HEK293 (cell line): Measurements from ENCODE around the gene MTR.

ENCODE experiments used
- ZBTB7A ChIP-seq: fragments of 450-650 bp; formaldehyde crosslinking; IDR thresholded peaks from 2 replicates; pipeline ENCODE4 v1.5.1; 2016; ENCODE audit warnings: low read depth, missing biosample characterization, missing genetic modification characterization
- ZNF211 ChIP-seq: fragments of 450-650 bp; formaldehyde crosslinking; IDR thresholded peaks from 2 replicates; pipeline ENCODE4 v1.5.1; 2016; ENCODE audit warnings: low read depth, missing biosample characterization, missing genetic modification characterization
- ZNF24 ChIP-seq: fragments of 450-650 bp; formaldehyde crosslinking; IDR thresholded peaks from 2 replicates; pipeline ENCODE4 v1.5.1; 2016; ENCODE audit warnings: missing biosample characterization, missing genetic modification characterization
- ZNF311 ChIP-seq: fragments of 450-650 bp; formaldehyde crosslinking; IDR thresholded peaks from 2 replicates; pipeline ENCODE4 v1.5.1; 2017; ENCODE audit warnings: missing biosample characterization, missing genetic modification characterization, borderline replicate concordance
- ZNF76 ChIP-seq: fragments of 450-650 bp; formaldehyde crosslinking; IDR thresholded peaks from 2 replicates; pipeline ENCODE4; 2016; ENCODE audit warnings: low read depth, missing biosample characterization, missing genetic modification characterization, borderline replicate concordance
- TF ChIP-seq, protein P1 (sequence below): fragments of 450-650 bp; formaldehyde crosslinking; IDR thresholded peaks from 2 replicates; pipeline ENCODE4 v1.5.1; 2016; ENCODE audit warnings: missing biosample characterization, missing genetic modification characterization
- TF ChIP-seq, protein P2 (sequence below): fragments of 450-650 bp; IDR thresholded peaks from 2 replicates; pipeline ENCODE4 v1.5.1; 2018; ENCODE audit warnings: missing biosample characterization, missing genetic modification characterization
- TF ChIP-seq, protein P3 (sequence below): fragments of 450-650 bp; formaldehyde crosslinking; IDR thresholded peaks from 2 replicates; pipeline ENCODE4 v1.5.1; 2016; ENCODE audit warnings: missing biosample characterization, missing genetic modification characterization
- TF ChIP-seq, protein P4 (sequence below): fragments of 450-650 bp; formaldehyde crosslinking; IDR thresholded peaks from 2 replicates; pipeline ENCODE4 v1.5.1; 2016; ENCODE audit warnings: missing biosample characterization, missing genetic modification characterization
- TF ChIP-seq, protein P5 (sequence below): fragments of 450-650 bp; formaldehyde crosslinking; IDR thresholded peaks from 2 replicates; pipeline ENCODE4 v1.5.1; 2017; ENCODE audit warnings: missing biosample characterization, missing genetic modification characterization

DNA sequence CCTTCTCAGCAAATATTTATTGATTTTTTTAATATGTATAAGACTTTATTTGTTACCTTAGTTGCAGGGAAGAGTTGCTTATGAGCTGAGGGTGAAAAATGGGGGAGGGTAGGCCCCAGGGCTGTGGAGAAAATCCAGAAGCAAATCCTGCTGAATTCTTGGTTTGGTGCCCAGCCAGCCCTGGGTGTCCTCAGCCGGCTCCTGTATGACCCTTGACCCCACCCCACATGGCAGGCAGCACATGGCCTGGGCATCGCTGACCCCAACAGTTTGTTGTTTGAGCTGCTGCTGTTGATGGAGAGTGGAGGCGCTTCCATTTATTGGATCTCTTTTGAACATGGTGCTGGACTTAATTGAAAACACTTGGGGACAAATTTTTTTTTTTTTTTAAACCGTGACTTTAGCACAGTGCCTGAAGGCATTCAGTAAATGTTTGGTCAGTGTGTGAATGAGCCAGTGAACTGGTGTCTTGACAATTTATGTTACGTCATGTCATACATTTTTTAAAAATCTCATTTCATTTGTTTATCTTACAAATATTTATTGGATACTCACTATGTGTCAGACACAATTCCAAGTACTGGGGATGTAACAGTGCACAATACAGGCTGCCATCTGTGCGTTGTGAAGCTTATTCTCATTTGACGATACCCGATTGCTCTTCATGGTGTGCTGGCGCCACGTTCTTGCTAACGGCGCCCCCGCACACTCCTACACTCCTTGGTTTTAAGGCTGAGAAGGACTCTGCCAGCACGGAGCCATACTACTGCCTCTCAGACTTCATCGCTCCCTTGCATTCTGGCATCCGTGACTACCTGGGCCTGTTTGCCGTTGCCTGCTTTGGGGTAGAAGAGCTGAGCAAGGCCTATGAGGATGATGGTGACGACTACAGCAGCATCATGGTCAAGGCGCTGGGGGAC lies 98.8 kb downstream of the MTR start:
- TF ChIP-seq, protein P1, sequence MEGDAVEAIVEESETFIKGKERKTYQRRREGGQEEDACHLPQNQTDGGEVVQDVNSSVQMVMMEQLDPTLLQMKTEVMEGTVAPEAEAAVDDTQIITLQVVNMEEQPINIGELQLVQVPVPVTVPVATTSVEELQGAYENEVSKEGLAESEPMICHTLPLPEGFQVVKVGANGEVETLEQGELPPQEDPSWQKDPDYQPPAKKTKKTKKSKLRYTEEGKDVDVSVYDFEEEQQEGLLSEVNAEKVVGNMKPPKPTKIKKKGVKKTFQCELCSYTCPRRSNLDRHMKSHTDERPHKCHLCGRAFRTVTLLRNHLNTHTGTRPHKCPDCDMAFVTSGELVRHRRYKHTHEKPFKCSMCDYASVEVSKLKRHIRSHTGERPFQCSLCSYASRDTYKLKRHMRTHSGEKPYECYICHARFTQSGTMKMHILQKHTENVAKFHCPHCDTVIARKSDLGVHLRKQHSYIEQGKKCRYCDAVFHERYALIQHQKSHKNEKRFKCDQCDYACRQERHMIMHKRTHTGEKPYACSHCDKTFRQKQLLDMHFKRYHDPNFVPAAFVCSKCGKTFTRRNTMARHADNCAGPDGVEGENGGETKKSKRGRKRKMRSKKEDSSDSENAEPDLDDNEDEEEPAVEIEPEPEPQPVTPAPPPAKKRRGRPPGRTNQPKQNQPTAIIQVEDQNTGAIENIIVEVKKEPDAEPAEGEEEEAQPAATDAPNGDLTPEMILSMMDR, result no peak
- TF ChIP-seq ZBTB7A (tag by site-specific recombination), result no peak
- TF ChIP-seq, protein P2, sequence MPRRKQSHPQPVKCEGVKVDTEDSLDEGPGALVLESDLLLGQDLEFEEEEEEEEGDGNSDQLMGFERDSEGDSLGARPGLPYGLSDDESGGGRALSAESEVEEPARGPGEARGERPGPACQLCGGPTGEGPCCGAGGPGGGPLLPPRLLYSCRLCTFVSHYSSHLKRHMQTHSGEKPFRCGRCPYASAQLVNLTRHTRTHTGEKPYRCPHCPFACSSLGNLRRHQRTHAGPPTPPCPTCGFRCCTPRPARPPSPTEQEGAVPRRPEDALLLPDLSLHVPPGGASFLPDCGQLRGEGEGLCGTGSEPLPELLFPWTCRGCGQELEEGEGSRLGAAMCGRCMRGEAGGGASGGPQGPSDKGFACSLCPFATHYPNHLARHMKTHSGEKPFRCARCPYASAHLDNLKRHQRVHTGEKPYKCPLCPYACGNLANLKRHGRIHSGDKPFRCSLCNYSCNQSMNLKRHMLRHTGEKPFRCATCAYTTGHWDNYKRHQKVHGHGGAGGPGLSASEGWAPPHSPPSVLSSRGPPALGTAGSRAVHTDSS (tag by site-specific recombination), result no peak
- no peak for TF ChIP-seq ZNF24
- TF ChIP-seq, protein P3, sequence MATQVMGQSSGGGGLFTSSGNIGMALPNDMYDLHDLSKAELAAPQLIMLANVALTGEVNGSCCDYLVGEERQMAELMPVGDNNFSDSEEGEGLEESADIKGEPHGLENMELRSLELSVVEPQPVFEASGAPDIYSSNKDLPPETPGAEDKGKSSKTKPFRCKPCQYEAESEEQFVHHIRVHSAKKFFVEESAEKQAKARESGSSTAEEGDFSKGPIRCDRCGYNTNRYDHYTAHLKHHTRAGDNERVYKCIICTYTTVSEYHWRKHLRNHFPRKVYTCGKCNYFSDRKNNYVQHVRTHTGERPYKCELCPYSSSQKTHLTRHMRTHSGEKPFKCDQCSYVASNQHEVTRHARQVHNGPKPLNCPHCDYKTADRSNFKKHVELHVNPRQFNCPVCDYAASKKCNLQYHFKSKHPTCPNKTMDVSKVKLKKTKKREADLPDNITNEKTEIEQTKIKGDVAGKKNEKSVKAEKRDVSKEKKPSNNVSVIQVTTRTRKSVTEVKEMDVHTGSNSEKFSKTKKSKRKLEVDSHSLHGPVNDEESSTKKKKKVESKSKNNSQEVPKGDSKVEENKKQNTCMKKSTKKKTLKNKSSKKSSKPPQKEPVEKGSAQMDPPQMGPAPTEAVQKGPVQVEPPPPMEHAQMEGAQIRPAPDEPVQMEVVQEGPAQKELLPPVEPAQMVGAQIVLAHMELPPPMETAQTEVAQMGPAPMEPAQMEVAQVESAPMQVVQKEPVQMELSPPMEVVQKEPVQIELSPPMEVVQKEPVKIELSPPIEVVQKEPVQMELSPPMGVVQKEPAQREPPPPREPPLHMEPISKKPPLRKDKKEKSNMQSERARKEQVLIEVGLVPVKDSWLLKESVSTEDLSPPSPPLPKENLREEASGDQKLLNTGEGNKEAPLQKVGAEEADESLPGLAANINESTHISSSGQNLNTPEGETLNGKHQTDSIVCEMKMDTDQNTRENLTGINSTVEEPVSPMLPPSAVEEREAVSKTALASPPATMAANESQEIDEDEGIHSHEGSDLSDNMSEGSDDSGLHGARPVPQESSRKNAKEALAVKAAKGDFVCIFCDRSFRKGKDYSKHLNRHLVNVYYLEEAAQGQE (tag by site-specific recombination), result no peak
- TF ChIP-seq, protein P4, sequence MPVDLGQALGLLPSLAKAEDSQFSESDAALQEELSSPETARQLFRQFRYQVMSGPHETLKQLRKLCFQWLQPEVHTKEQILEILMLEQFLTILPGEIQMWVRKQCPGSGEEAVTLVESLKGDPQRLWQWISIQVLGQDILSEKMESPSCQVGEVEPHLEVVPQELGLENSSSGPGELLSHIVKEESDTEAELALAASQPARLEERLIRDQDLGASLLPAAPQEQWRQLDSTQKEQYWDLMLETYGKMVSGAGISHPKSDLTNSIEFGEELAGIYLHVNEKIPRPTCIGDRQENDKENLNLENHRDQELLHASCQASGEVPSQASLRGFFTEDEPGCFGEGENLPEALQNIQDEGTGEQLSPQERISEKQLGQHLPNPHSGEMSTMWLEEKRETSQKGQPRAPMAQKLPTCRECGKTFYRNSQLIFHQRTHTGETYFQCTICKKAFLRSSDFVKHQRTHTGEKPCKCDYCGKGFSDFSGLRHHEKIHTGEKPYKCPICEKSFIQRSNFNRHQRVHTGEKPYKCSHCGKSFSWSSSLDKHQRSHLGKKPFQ (tag by site-specific recombination), result no peak
- TF ChIP-seq, protein P5, sequence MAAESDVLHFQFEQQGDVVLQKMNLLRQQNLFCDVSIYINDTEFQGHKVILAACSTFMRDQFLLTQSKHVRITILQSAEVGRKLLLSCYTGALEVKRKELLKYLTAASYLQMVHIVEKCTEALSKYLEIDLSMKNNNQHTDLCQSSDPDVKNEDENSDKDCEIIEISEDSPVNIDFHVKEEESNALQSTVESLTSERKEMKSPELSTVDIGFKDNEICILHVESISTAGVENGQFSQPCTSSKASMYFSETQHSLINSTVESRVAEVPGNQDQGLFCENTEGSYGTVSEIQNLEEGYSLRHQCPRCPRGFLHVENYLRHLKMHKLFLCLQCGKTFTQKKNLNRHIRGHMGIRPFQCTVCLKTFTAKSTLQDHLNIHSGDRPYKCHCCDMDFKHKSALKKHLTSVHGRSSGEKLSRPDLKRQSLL (tag by site-specific recombination), result no peak
- no peak for TF ChIP-seq ZNF311 (tag by site-specific recombination)
- no peak for TF ChIP-seq ZNF211 (tag by site-specific recombination)
- TF ChIP-seq ZNF76 (tag by site-specific recombination), result no peak
